ENCODE measurements around the gene CARF.

The CARF gene

GRCh38 chr2:203025592-203025991 lies 113.5 kb downstream of the CARF start:
- DNase-seq = no peak

GRCh38 chr2:203030545-203030944 lies 118.5 kb downstream of the CARF start:
- DNase-seq = no peak

- DNase-seq = no peak
Observed at GRCh38 chr2:203030991-203031390, 118.9 kb downstream of the CARF start.

- no peak for DNase-seq
Observed at GRCh38 chr2:203033395-203033794, 121.3 kb downstream of the CARF start.

- no peak for DNase-seq
Observed at GRCh38 chr2:203035879-203036470, 123.9 kb downstream of the CARF start.
